T-helper 17 cell (primary cell): Measurements from ENCODE around the gene TNFRSF13B. TPM values are rescaled to one million over a fixed set of nuclear protein-coding genes. Genes with fewer than 3 reads are reported as not detected.
A peak's percentile ranks its signal among the peaks of the same experiment; 100 is the strongest.
"Not testable (repeated sequence)": the region's sequence is repeated elsewhere in the genome, so short reads cannot be mapped to it uniquely, and the experiment has no call there.

ENCODE experiments used
- ATAC-seq: fragments of 150-1000 bp; cut with Tn5 transposase; 2 replicates; pipeline ENCODE4 v1.10.0; 2021; ENCODE audit warnings: mild to moderate bottlenecking, moderate library complexity
- DNase-seq, 3 donors: peaks; one replicate each; pipeline versions ENCODE4 v3.0.0 to v3.0.0-alpha.2; 2020 to 2021
- H3K9me3 ChIP-seq: one replicate; pipeline ENCODE4 v1.7.0; 2013; ENCODE audit warnings: low read length, mild to moderate bottlenecking; ENCODE audit not compliant: control insufficient read depth, poor library complexity, severe bottlenecking
- H3K27ac Mint-ChIP-seq: one replicate; pipeline ENCODE4 v1.8.0; 2022; ENCODE audit warnings: mild to moderate bottlenecking, moderate library complexity, mixed read lengths
- H3K27me3 Mint-ChIP-seq: one replicate; pipeline ENCODE4 v1.8.0; 2022; ENCODE audit warnings: mixed read lengths
- H3K36me3 Mint-ChIP-seq: one replicate; pipeline ENCODE4 v1.8.0; 2022; ENCODE audit warnings: low read depth, mixed read lengths
- H3K4me1 Mint-ChIP-seq: one replicate; pipeline ENCODE4 v1.8.0; 2022; ENCODE audit warnings: mild to moderate bottlenecking, mixed read lengths
- H3K4me3 Mint-ChIP-seq: one replicate; pipeline ENCODE4 v1.8.0; 2022; ENCODE audit warnings: mild to moderate bottlenecking, moderate library complexity, mixed read lengths
- total RNA-seq, 4 donors: library from RNA in 2 of 4; stranded (reverse) in 2 of 4; gene quantifications; one replicate each; pipeline ENCODE4 v1.2.3 and lab custom pipeline; 2022 to 2026

TNFRSF13B gene
- total RNA-seq, 2 donors from 2014 or later = 1.1 TPM; not detected in 1

GRCh38 chr17:16987066-16987829 lies 15.3 kb upstream of the TNFRSF13B start:
- H3K27ac Mint-ChIP-seq = no peak overlapping the region
- DNase-seq = no peak
- H3K4me1 Mint-ChIP-seq = peaks cover 37% of the 10 kb centered on the region
- H3K36me3 Mint-ChIP-seq = no peaks in the 10 kb centered on the region
- H3K9me3 ChIP-seq = no peaks in the 10 kb centered on the region
- H3K27me3 Mint-ChIP-seq = no peaks in the 10 kb centered on the region
- H3K4me3 Mint-ChIP-seq = no peak overlapping the region
- ATAC-seq = no peak

GRCh38 chr17:16986391-16986790 lies 14.5 kb upstream of the TNFRSF13B start:
- Mint-ChIP-seq H3K36me3 (no peaks in the 10 kb centered on the region), H3K27ac (peak overlapping the region; percentile 54), H3K27me3 (no peaks in the 10 kb centered on the region), H3K4me3 (no peak overlapping the region), H3K4me1 (peaks cover 37% of the 10 kb centered on the region)
- H3K9me3 ChIP-seq = no peaks in the 10 kb centered on the region
- DNase-seq (no peak), ATAC-seq (no peak)

- Mint-ChIP-seq H3K27ac (no peak overlapping the region), H3K36me3 (no peaks in the 10 kb centered on the region), H3K27me3 (peaks cover 7% of the 10 kb centered on the region), H3K4me1 (peaks cover 12% of the 10 kb centered on the region), H3K4me3 (no peak overlapping the region)
- no peaks in the 10 kb centered on the region for H3K9me3 ChIP-seq
- ATAC-seq (no peak), DNase-seq (no peak)
These were observed 10.0 kb upstream of the TNFRSF13B start for GRCh38 chr17:16981928-16982327.

GRCh38 chr17:16980813-16981731 lies 9.2 kb upstream of the TNFRSF13B start:
- DNase-seq = no peak
- H3K27me3 Mint-ChIP-seq = peaks cover 7% of the 10 kb centered on the region
- H3K4me1 Mint-ChIP-seq = peaks cover 12% of the 10 kb centered on the region
- no peaks in the 10 kb centered on the region for H3K36me3 Mint-ChIP-seq
- H3K9me3 ChIP-seq = no peaks in the 10 kb centered on the region
- no peak overlapping the region for H3K4me3 Mint-ChIP-seq
- peak; percentile 45 for ATAC-seq
- peak overlapping the region; percentile 93 for H3K27ac Mint-ChIP-seq

- peaks cover 10% of the 10 kb centered on the region for H3K4me1 Mint-ChIP-seq
- H3K36me3 Mint-ChIP-seq = no peaks in the 10 kb centered on the region
- no peak for ATAC-seq
- no peak for DNase-seq
- H3K27me3 Mint-ChIP-seq = peaks cover 7% of the 10 kb centered on the region
- H3K27ac Mint-ChIP-seq = no peak overlapping the region
- no peaks in the 10 kb centered on the region for H3K9me3 ChIP-seq
- H3K4me3 Mint-ChIP-seq = no peak overlapping the region
These were observed 8.1 kb upstream of the TNFRSF13B start for GRCh38 chr17:16980061-16980460.

- not testable (repeated sequence) for H3K27ac Mint-ChIP-seq, H3K36me3 Mint-ChIP-seq, ATAC-seq, DNase-seq, H3K27me3 Mint-ChIP-seq, H3K4me1 Mint-ChIP-seq, H3K9me3 ChIP-seq, H3K4me3 Mint-ChIP-seq
These were observed 7.4 kb upstream of the TNFRSF13B start for GRCh38 chr17:16979237-16979823.

GRCh38 chr17:16977932-16978331 lies 6.0 kb upstream of the TNFRSF13B start:
- H3K9me3 ChIP-seq = no peaks in the 10 kb centered on the region
- H3K4me3 Mint-ChIP-seq = no peak overlapping the region
- no peak for ATAC-seq
- peaks cover 12% of the 10 kb centered on the region for H3K4me1 Mint-ChIP-seq
- peaks cover 10% of the 10 kb centered on the region for H3K27me3 Mint-ChIP-seq
- H3K27ac Mint-ChIP-seq = peak overlapping the region; percentile 21
- no peaks in the 10 kb centered on the region for H3K36me3 Mint-ChIP-seq
- DNase-seq = no peak

- ATAC-seq (no peak), DNase-seq (no peak)
- H3K9me3 ChIP-seq = no peaks in the 10 kb centered on the region
- peaks cover 15% of the 10 kb centered on the region for H3K27me3 Mint-ChIP-seq
- H3K4me3 Mint-ChIP-seq = no peak overlapping the region
- peaks cover 13% of the 10 kb centered on the region for H3K4me1 Mint-ChIP-seq
- H3K36me3 Mint-ChIP-seq = no peaks in the 10 kb centered on the region
- no peak overlapping the region for H3K27ac Mint-ChIP-seq
These were observed 5.0 kb upstream of the TNFRSF13B start for GRCh38 chr17:16976725-16977550.

- Mint-ChIP-seq H3K27ac (peak overlapping the region; percentile 56), H3K4me3 (no peak overlapping the region), H3K36me3 (peaks cover 3% of the 10 kb centered on the region), H3K4me1 (peaks cover 14% of the 10 kb centered on the region), H3K27me3 (peaks cover 15% of the 10 kb centered on the region)
- no peak for ATAC-seq
- no peaks in the 10 kb centered on the region for H3K9me3 ChIP-seq
- no peak for DNase-seq
These were observed 4.1 kb upstream of the TNFRSF13B start for GRCh38 chr17:16975744-16976625.

- DNase-seq = no peak
- Mint-ChIP-seq H3K36me3 (peaks cover 3% of the 10 kb centered on the region), H3K27ac (peak overlapping the region; percentile 45), H3K4me1 (peaks cover 14% of the 10 kb centered on the region), H3K27me3 (peaks cover 15% of the 10 kb centered on the region), H3K4me3 (no peak overlapping the region)
- no peak for ATAC-seq
- no peaks in the 10 kb centered on the region for H3K9me3 ChIP-seq
These were observed 3.3 kb upstream of the TNFRSF13B start for GRCh38 chr17:16975277-16975651.

GRCh38 chr17:16974569-16975276 lies 2.8 kb upstream of the TNFRSF13B start:
- Mint-ChIP-seq H3K27me3 (peaks cover 15% of the 10 kb centered on the region), H3K4me3 (no peak overlapping the region), H3K4me1 (peaks cover 14% of the 10 kb centered on the region), H3K36me3 (peaks cover 3% of the 10 kb centered on the region), H3K27ac (peak overlapping the region; percentile 45)
- no peaks in the 10 kb centered on the region for H3K9me3 ChIP-seq
- ATAC-seq = no peak
- no peak for DNase-seq
